IMR-90 (cell line): ENCODE results near the gene TCF4. TPM values are rescaled to one million over a fixed set of nuclear protein-coding genes. Genes with fewer than 3 reads are reported as not detected.

ENCODE experiments used
- ATAC-seq: fragments of 200-7000 bp; cut with Tn5 transposase; 2 replicates; pipeline ENCODE4 v1.9.1; 2020; ENCODE audit warnings: low read depth, mild to moderate bottlenecking, moderate library complexity
- BruUV-seq: library from RNA; stranded (reverse); fragments of 400-500 nt; replicated peaks from 2 replicates; lab custom pipeline; 2021; lab: Mats Ljungman, UMichigan
- CTCF ChIA-PET: fragments of 300-600 bp; formaldehyde crosslinking; extraction: SDS; loops from one replicate; lab custom pipeline; 2021; ENCODE audit warnings: antibody characterized with exemption; lab: Yijun Ruan, JAX
- POLR2A ChIA-PET: fragments of 300-600 bp; sonication (Branson Sonifier 250); formaldehyde crosslinking; loops from one replicate; lab custom pipeline; 2022; ENCODE audit warnings: antibody characterized with exemption; ENCODE audit not compliant: unreplicated experiment; lab: Charles Lee
- DNase-seq: peaks from one replicate; pipeline ENCODE4 v3.0.0; 2013
- H2AFZ ChIP-seq: replicated peaks from 2 replicates; pipeline ENCODE3; 2013; ENCODE audit warnings: low read length, mild to moderate bottlenecking; ENCODE audit not compliant: poor library complexity
- H2AK5ac ChIP-seq: 2 replicates; pipeline ENCODE4 v1.6.1; 2013; ENCODE audit warnings: low read depth, low read length, inconsistent platforms
- H2AK9ac ChIP-seq: replicated peaks from 2 replicates; pipeline ENCODE3; 2013; ENCODE audit warnings: mild to moderate bottlenecking, low read depth, low read length, moderate library complexity; ENCODE audit not compliant: poor library complexity
- H2BK120ac ChIP-seq: 2 replicates; pipeline ENCODE4 v1.6.1; 2013; ENCODE audit warnings: low read depth, low read length, inconsistent platforms
- H2BK15ac ChIP-seq: 3 replicates; pipeline ENCODE4 v1.6.1; 2013; ENCODE audit warnings: low read depth, low read length, inconsistent platforms
- H2BK20ac ChIP-seq: 2 replicates; pipeline ENCODE4 v1.6.1; 2013; ENCODE audit warnings: low read depth, mild to moderate bottlenecking, inconsistent platforms, low read length, moderate library complexity
- H2BK5ac ChIP-seq: 2 replicates; pipeline ENCODE4 v1.6.1; 2013; ENCODE audit warnings: mild to moderate bottlenecking, low read depth, low read length, inconsistent platforms; ENCODE audit not compliant: poor library complexity, severe bottlenecking
- H3K14ac ChIP-seq: replicated peaks from 2 replicates; pipeline ENCODE4 v1.6.1; 2013; ENCODE audit warnings: low read depth, low read length, inconsistent platforms
- H3K18ac ChIP-seq: 2 replicates; pipeline ENCODE4 v1.6.1; 2013; ENCODE audit warnings: low read depth, low read length, control low read depth
- H3K23ac ChIP-seq: 2 replicates; pipeline ENCODE4 v1.6.1; 2013; ENCODE audit warnings: low read depth, low read length, inconsistent platforms
- H3K27ac ChIP-seq: 2 replicates; pipeline ENCODE4 v1.5.1; 2013; ENCODE audit warnings: mild to moderate bottlenecking, control low read depth, low read length; ENCODE audit not compliant: insufficient read depth
- H3K27me3 ChIP-seq: 2 replicates; pipeline ENCODE4 v1.6.1; 2013; ENCODE audit warnings: low read length; ENCODE audit not compliant: control insufficient read depth, insufficient read depth
- H3K36me3 ChIP-seq: 2 replicates; pipeline ENCODE4 v1.6.1; 2013; ENCODE audit warnings: low read length, mixed read lengths; ENCODE audit not compliant: control insufficient read depth, insufficient read depth
- H3K4ac ChIP-seq: 2 replicates; pipeline ENCODE4 v1.6.1; 2013; ENCODE audit warnings: low read depth, low read length, inconsistent platforms
- H3K4me1 ChIP-seq: 2 replicates; pipeline ENCODE4 v1.6.1; 2013; ENCODE audit warnings: low read length, mixed read lengths; ENCODE audit not compliant: control insufficient read depth, insufficient read depth
- H3K4me2 ChIP-seq: 2 replicates; pipeline ENCODE4 v1.6.1; 2013; ENCODE audit warnings: low read depth, mild to moderate bottlenecking, control low read depth, low read length, moderate library complexity
- H3K4me3 ChIP-seq: 2 replicates; pipeline ENCODE4 v1.5.1; 2013; ENCODE audit warnings: low read depth, mild to moderate bottlenecking, control low read depth, low read length, moderate library complexity; ENCODE audit not compliant: insufficient read depth
- H3K56ac ChIP-seq: 2 replicates; pipeline ENCODE4 v1.6.1; 2013; ENCODE audit warnings: low read length, inconsistent platforms; ENCODE audit not compliant: insufficient read depth; ENCODE audit errors: extremely low read depth
- H3K79me1 ChIP-seq, 2 experiments: 2 replicates each; pipeline ENCODE4 v1.6.1; 2013; ENCODE audit warnings: low read length in 2 of 2, inconsistent platforms in 1 of 2, low read depth in 1 of 2
- H3K9ac ChIP-seq: 2 replicates; pipeline ENCODE4 v1.6.1; 2013; ENCODE audit warnings: low read depth, low read length, control low read depth
- H3K9me1 ChIP-seq: 2 replicates; pipeline ENCODE4 v1.6.1; 2013; ENCODE audit warnings: low read length, inconsistent platforms; ENCODE audit not compliant: insufficient read depth
- H3K9me3 ChIP-seq: 2 replicates; pipeline ENCODE4 v1.6.1; 2013; ENCODE audit warnings: low read length; ENCODE audit not compliant: control insufficient read depth, insufficient read depth
- H4K20me1 ChIP-seq: 2 replicates; pipeline ENCODE4 v1.6.1; 2013; ENCODE audit warnings: low read length, inconsistent platforms; ENCODE audit not compliant: insufficient read depth
- H4K5ac ChIP-seq: 2 replicates; pipeline ENCODE4 v1.6.1; 2013; ENCODE audit warnings: mild to moderate bottlenecking, low read depth, low read length, control low read depth
- H4K8ac ChIP-seq, 2 experiments: 2 replicates each; pipeline ENCODE4 v1.6.1; 2013; ENCODE audit warnings: low read depth in 2 of 2, low read length in 2 of 2, control low read depth in 1 of 2, inconsistent platforms in 1 of 2
- H4K91ac ChIP-seq: 2 replicates; pipeline ENCODE4 v1.6.1; 2013; ENCODE audit warnings: low read depth, low read length, inconsistent platforms; ENCODE audit not compliant: insufficient read depth
- BHLHE40 ChIP-seq: fragments of 150-350 bp; IDR thresholded peaks from 2 replicates; pipeline ENCODE4 v1.6.1; 2016; ENCODE audit warnings: mild to moderate bottlenecking, low read depth, low read length
- CEBPB ChIP-seq: IDR thresholded peaks from 2 replicates; pipeline ENCODE4 v1.6.1; 2012; ENCODE audit warnings: low read depth, low read length, improper control_type of control experiment
- CHD1 ChIP-seq: IDR thresholded peaks from 2 replicates; pipeline ENCODE4 v1.6.1; 2012; ENCODE audit warnings: low read depth, low read length, improper control_type of control experiment
- FOS ChIP-seq: fragments of 150-350 bp; IDR thresholded peaks from 2 replicates; pipeline ENCODE4 v1.6.1; 2016; ENCODE audit warnings: low read depth, low read length
- MAFK ChIP-seq: IDR thresholded peaks from 2 replicates; pipeline ENCODE4 v1.6.1; 2012; ENCODE audit warnings: low read depth, low read length, improper control_type of control experiment
- MAZ ChIP-seq: IDR thresholded peaks from 2 replicates; pipeline ENCODE4 v1.6.1; 2012; ENCODE audit warnings: low read depth, mild to moderate bottlenecking, low read length, improper control_type of control experiment, moderate library complexity, borderline replicate concordance
- MXI1 ChIP-seq: IDR thresholded peaks from 2 replicates; pipeline ENCODE4 v1.6.1; 2012; ENCODE audit warnings: low read depth, mild to moderate bottlenecking, low read length, moderate library complexity, borderline replicate concordance
- NFE2L2 ChIP-seq: fragments of 150-350 bp; IDR thresholded peaks from 2 replicates; pipeline ENCODE4 v1.6.1; 2016; ENCODE audit warnings: low read depth, mild to moderate bottlenecking, low read length
- POLR2A ChIP-seq: IDR thresholded peaks from 2 replicates; pipeline ENCODE4 v1.6.1; 2012; ENCODE audit warnings: mild to moderate bottlenecking, low read depth, low read length
- RAD21 ChIP-seq: IDR thresholded peaks from 2 replicates; pipeline ENCODE4 v1.6.1; 2012; ENCODE audit warnings: low read length, improper control_type of control experiment
- RCOR1 ChIP-seq: IDR thresholded peaks from 2 replicates; pipeline ENCODE4 v1.6.1; 2012; ENCODE audit warnings: mild to moderate bottlenecking, low read length, improper control_type of control experiment; ENCODE audit not compliant: insufficient replicate concordance
- RFX5 ChIP-seq: IDR thresholded peaks from 2 replicates; pipeline ENCODE4 v1.8.0; 2012; ENCODE audit warnings: low read depth, mild to moderate bottlenecking, low read length, moderate library complexity
- SMC3 ChIP-seq: fragments of 150-350 bp; IDR thresholded peaks from 2 replicates; pipeline ENCODE4 v1.6.1; 2016; ENCODE audit warnings: low read depth, mild to moderate bottlenecking, antibody characterized with exemption, low read length, moderate library complexity
- WGBS, 2 experiments: methylation state at CpG; one replicate each; pipeline versions ENCODE4 v1.1.5 to v1.1.7; 2013; ENCODE audit warnings: missing lambda C conversion rate in 2 of 2; ENCODE audit not compliant: insufficient read length in 1 of 2; ENCODE audit errors: extremely low coverage in 2 of 2; 5-methylcytosine and 5-hydroxymethylcytosine counted together
- dilution Hi-C: fragments of 300-500 bp; cut with HindIII; formaldehyde crosslinking; loops from one replicate; pipeline ENCODE4 v1.14.3; 2018; ENCODE audit warnings: low sequenced_read_pairs; ENCODE audit not compliant: unreplicated experiment
- in situ Hi-C: fragments of 300-500 bp; cut with MboI; formaldehyde crosslinking; loops from 3 replicates; pipeline ENCODE4 v1.14.3; 2019; ENCODE audit warnings: low sequenced_read_pairs, inconsistent platforms, mixed read lengths
- intact Hi-C: fragments of 100-400 bp; cut with micrococcal nuclease; formaldehyde crosslinking; loops from 2 replicates; pipeline ENCODE4 v1.10.0; 2022
- polyA plus RNA-seq, 3 experiments: library from polyadenylated mRNA; depleted of rRNA; stranded (reverse); fragments of >200 nt; gene quantifications; 2 replicates each; pipeline ENCODE4 v1.2.3, GENCODE V29; 2012; ENCODE audit warnings: low replicate concordance in 1 of 3
- total RNA-seq: library from RNA; depleted of rRNA; stranded (reverse); fragments of >200 nt; gene quantifications from 2 replicates; pipeline ENCODE4 v1.2.3, GENCODE V29; 2012
- TF ChIP-seq, protein P1 (sequence below): conservative IDR thresholded peaks from 2 replicates; pipeline ENCODE4 v1.5.1; 2012; ENCODE audit warnings: mild to moderate bottlenecking, low read depth, low read length, improper control_type of control experiment
- TF ChIP-seq, protein P2 (sequence below): fragments of 150-350 bp; IDR thresholded peaks from 2 replicates; pipeline ENCODE4 v1.6.1; 2016; ENCODE audit warnings: low read depth, mild to moderate bottlenecking, low read length, moderate library complexity, borderline replicate concordance
- TF ChIP-seq, protein P3 (sequence below): fragments of 150-350 bp; IDR thresholded peaks from 2 replicates; pipeline ENCODE4 v1.6.1; 2017; ENCODE audit warnings: mild to moderate bottlenecking, antibody characterized with exemption, low read length, low read depth

Gene TCF4
- total and polyA plus RNA-seq, 2 of the 4 experiments (the other 2 are of a cell fraction): 30.0 to 87.1 TPM

DNA sequence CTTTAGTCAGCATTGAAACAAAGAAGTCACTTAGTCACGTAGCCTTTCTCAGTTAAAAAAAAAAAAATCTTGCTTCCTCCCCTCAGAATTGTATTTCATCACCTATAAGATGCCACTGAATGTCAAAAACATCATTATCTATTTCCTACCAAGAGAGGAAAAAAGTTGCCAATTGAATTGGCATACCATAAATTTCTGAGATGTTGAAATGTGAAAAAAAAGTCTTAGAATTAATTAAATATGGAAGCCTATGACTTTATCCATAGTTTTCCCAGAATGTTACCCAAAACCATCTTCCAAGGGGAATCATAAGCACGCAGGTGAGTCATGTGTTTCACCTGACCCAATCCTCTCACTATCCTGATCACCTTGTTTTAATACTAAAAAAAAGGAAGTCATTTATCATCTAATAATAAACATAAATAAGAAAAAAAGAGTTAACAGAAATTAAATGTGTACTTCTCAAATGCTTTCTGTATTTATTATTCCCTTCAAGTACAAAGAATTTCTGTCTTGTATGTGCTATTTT lies 205.7 kb downstream of the TCF4 start:
- H3K36me3 ChIP-seq: peaks cover 2% of the 10 kb centered on the region; the same call in 1 of the 2 replicates
- ChIA-PET POLR2A (no interaction called here), CTCF (no interaction called here)
- H3K9ac ChIP-seq: no peak overlapping the region
- no peak overlapping the region for H3K18ac ChIP-seq
- H4K5ac ChIP-seq: no peak overlapping the region
- H3K56ac ChIP-seq: no peak overlapping the region
- no peak overlapping the region for H3K4ac ChIP-seq
- peaks cover 16% of the 10 kb centered on the region; the same call in 1 of the 2 replicates for H4K20me1 ChIP-seq
- BruUV-seq: no TSS peak
- H3K27me3 ChIP-seq: no peaks in the 10 kb centered on the region
- H2BK5ac ChIP-seq: no peak overlapping the region
- H3K4me2 ChIP-seq: no peak overlapping the region
- 0 out of 2 replicates have a peak, but pooled peaks cover 4% of the 10 kb centered on the region for H3K9me1 ChIP-seq
- no peak for DNase-seq
- in situ Hi-C loops (no loop called here), dilution Hi-C loops (no loop called here), intact Hi-C loops (no loop called here)
- H2AK5ac ChIP-seq: no peak overlapping the region
- H3K9me3 ChIP-seq: peaks cover 2% of the 10 kb centered on the region; the same call in 1 of the 2 replicates
- H2BK120ac ChIP-seq: no peak overlapping the region
- H3K4me3 ChIP-seq: no peak overlapping the region
- H2AFZ ChIP-seq: no peak overlapping the region
- no peak overlapping the region for H2AK9ac ChIP-seq
- H4K91ac ChIP-seq: no peak overlapping the region
- TF ChIP-seq FOS (no peak), POLR2A (no peak), RFX5 (no peak), RAD21 (no peak), RCOR1 (no peak), NFE2L2 (no peak), CEBPB (no peak), CHD1 (no peak), SMC3 (no peak), MAZ (no peak), BHLHE40 (no peak), MAFK (no peak), MXI1 (no peak)
- TF ChIP-seq, protein P1, sequence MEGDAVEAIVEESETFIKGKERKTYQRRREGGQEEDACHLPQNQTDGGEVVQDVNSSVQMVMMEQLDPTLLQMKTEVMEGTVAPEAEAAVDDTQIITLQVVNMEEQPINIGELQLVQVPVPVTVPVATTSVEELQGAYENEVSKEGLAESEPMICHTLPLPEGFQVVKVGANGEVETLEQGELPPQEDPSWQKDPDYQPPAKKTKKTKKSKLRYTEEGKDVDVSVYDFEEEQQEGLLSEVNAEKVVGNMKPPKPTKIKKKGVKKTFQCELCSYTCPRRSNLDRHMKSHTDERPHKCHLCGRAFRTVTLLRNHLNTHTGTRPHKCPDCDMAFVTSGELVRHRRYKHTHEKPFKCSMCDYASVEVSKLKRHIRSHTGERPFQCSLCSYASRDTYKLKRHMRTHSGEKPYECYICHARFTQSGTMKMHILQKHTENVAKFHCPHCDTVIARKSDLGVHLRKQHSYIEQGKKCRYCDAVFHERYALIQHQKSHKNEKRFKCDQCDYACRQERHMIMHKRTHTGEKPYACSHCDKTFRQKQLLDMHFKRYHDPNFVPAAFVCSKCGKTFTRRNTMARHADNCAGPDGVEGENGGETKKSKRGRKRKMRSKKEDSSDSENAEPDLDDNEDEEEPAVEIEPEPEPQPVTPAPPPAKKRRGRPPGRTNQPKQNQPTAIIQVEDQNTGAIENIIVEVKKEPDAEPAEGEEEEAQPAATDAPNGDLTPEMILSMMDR: no peak
- TF ChIP-seq, protein P2, sequence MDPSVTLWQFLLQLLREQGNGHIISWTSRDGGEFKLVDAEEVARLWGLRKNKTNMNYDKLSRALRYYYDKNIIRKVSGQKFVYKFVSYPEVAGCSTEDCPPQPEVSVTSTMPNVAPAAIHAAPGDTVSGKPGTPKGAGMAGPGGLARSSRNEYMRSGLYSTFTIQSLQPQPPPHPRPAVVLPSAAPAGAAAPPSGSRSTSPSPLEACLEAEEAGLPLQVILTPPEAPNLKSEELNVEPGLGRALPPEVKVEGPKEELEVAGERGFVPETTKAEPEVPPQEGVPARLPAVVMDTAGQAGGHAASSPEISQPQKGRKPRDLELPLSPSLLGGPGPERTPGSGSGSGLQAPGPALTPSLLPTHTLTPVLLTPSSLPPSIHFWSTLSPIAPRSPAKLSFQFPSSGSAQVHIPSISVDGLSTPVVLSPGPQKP: no peak
- TF ChIP-seq, protein P3, sequence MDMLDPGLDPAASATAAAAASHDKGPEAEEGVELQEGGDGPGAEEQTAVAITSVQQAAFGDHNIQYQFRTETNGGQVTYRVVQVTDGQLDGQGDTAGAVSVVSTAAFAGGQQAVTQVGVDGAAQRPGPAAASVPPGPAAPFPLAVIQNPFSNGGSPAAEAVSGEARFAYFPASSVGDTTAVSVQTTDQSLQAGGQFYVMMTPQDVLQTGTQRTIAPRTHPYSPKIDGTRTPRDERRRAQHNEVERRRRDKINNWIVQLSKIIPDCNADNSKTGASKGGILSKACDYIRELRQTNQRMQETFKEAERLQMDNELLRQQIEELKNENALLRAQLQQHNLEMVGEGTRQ: no peak
- peaks cover 36 to 84% of the 10 kb centered on the region in 2 experiments for H3K79me1 ChIP-seq
- no peak overlapping the region for H2BK15ac ChIP-seq
- H2BK20ac ChIP-seq: no peak overlapping the region
- H3K4me1 ChIP-seq: no peaks in the 10 kb centered on the region; the same call in 1 of the 2 replicates
- no peak overlapping the region for H3K27ac ChIP-seq
- H4K8ac ChIP-seq: no peak overlapping the region
- no CpG with 5 or more reads among the region's 2 CpGs for WGBS, 2 experiments
- no peak overlapping the region for H3K23ac ChIP-seq
- no peak overlapping the region for H3K14ac ChIP-seq
- ATAC-seq: no peak
